RWPE1 (cell line): ENCODE measurements around the gene CIROP.
"Not testable (repeated sequence)": the region's sequence is repeated elsewhere in the genome, so short reads cannot be mapped to it uniquely, and the experiment has no call there.

Source experiments
- CTCF ChIA-PET: fragments of 350-600 bp; sonication (Branson Sonifier 250); formaldehyde crosslinking; extraction: SDS; loops from one replicate; lab custom pipeline; 2021; lab: Yijun Ruan, JAX
- POLR2A ChIA-PET: fragments of 400-600 bp; formaldehyde crosslinking; extraction: SDS; loops from one replicate; lab custom pipeline; 2020; ENCODE audit warnings: antibody characterized with exemption; ENCODE audit not compliant: low non-redundant PET; lab: Yijun Ruan, JAX
- DNase-seq: peaks from one replicate; pipeline ENCODE4 v3.0.0; 2012; ENCODE audit warnings: low spot score
- H3K27ac ChIP-seq: fragments of 450-650 bp; 2 replicates; pipeline ENCODE4 v1.5.1; 2017
- CTCF ChIP-seq: fragments of 450-650 bp; conservative IDR thresholded peaks from 2 replicates; pipeline ENCODE4 v1.5.1; 2017; ENCODE audit warnings: low read depth, mild to moderate bottlenecking

The CIROP gene

GRCh38 chr14:23110579-23111365 lies 6.0 kb upstream of the CIROP start:
- CTCF ChIA-PET = interaction anchor here (0.6 to 2.0 kb wide), 3 partner anchors 10 to 49 kb away, joined by 3 to 7 read pairs (median 3); no protein-coding TSS in a partner anchor
- no peak for TF ChIP-seq CTCF
- no peak for DNase-seq
- no peak overlapping the region for H3K27ac ChIP-seq
- POLR2A ChIA-PET = no interaction called here

- ChIA-PET CTCF (interaction anchor here (0.6 to 2.3 kb wide), 7 partner anchors 9 to 137 kb away, joined by 3 to 16 read pairs (median 3); no protein-coding TSS in a partner anchor), POLR2A (no interaction called here)
- H3K27ac ChIP-seq = no peak overlapping the region
- no peak for TF ChIP-seq CTCF
- no peak for DNase-seq
Measured at GRCh38 chr14:23109769-23110168, 5.0 kb upstream of the CIROP start.

- CTCF ChIA-PET = interaction anchor here (0.7 to 2.3 kb wide), 5 partner anchors 9 to 114 kb away, joined by 3 to 16 read pairs (median 5); no protein-coding TSS in a partner anchor
Measured at GRCh38 chr14:23108169-23108568, 3.4 kb upstream of the CIROP start.

GRCh38 chr14:23107620-23108019 lies 2.8 kb upstream of the CIROP start:
- CTCF ChIA-PET, DNase-seq, H3K27ac ChIP-seq, POLR2A ChIA-PET: not testable (repeated sequence)

More at GRCh38 chr14:23108169-23108568, 3.4 kb upstream of the CIROP start:
- DNase-seq, POLR2A ChIA-PET, H3K27ac ChIP-seq: not testable (repeated sequence)

GRCh38 chr14:23106747-23107045 lies 1.9 kb upstream of the CIROP start:
- ChIA-PET CTCF (interaction anchor here (0.7 kb wide), 1 partner anchor 120 kb away, joined by 3 read pairs; no protein-coding TSS in a partner anchor), POLR2A (no interaction called here)
- TF ChIP-seq CTCF = no peak
- no peak for DNase-seq
- H3K27ac ChIP-seq = no peak overlapping the region

GRCh38 chr14:23105348-23105824 lies 597 bp upstream of the CIROP start:
- ChIA-PET POLR2A (no interaction called here), CTCF (no interaction called here)
- no peak for TF ChIP-seq CTCF
- DNase-seq = no peak
- H3K27ac ChIP-seq = no peak overlapping the region

GRCh38 chr14:23104070-23104590 lies 659 bp downstream of the CIROP start:
- CTCF ChIA-PET = interaction anchor here (0.7 kb wide), 2 partner anchors 28 to 39 kb away, joined by 3 to 6 read pairs; no protein-coding TSS in a partner anchor
- no peak for TF ChIP-seq CTCF

More at GRCh38 chr14:23104070-23104590, 659 bp downstream of the CIROP start:
- no peak overlapping the region for H3K27ac ChIP-seq
- no peak for DNase-seq
- POLR2A ChIA-PET = no interaction called here
